Astrocyte (in vitro differentiated cells and primary cell): ENCODE measurements around the gene TNMD.

Source experiments
- EZH2 ChIP-seq: IDR thresholded peaks from 2 replicates; pipeline ENCODE4 v1.6.1; 2012; ENCODE audit warnings: mild to moderate bottlenecking, low read length, inconsistent platforms; ENCODE audit not compliant: insufficient read depth
- TF ChIP-seq, protein P1 (sequence below): IDR thresholded peaks from 2 replicates; pipeline ENCODE4 v1.5.1; 2011; ENCODE audit warnings: low read depth, mild to moderate bottlenecking, inconsistent platforms, low read length, moderate library complexity; ENCODE audit not compliant: insufficient read depth

DNA sequence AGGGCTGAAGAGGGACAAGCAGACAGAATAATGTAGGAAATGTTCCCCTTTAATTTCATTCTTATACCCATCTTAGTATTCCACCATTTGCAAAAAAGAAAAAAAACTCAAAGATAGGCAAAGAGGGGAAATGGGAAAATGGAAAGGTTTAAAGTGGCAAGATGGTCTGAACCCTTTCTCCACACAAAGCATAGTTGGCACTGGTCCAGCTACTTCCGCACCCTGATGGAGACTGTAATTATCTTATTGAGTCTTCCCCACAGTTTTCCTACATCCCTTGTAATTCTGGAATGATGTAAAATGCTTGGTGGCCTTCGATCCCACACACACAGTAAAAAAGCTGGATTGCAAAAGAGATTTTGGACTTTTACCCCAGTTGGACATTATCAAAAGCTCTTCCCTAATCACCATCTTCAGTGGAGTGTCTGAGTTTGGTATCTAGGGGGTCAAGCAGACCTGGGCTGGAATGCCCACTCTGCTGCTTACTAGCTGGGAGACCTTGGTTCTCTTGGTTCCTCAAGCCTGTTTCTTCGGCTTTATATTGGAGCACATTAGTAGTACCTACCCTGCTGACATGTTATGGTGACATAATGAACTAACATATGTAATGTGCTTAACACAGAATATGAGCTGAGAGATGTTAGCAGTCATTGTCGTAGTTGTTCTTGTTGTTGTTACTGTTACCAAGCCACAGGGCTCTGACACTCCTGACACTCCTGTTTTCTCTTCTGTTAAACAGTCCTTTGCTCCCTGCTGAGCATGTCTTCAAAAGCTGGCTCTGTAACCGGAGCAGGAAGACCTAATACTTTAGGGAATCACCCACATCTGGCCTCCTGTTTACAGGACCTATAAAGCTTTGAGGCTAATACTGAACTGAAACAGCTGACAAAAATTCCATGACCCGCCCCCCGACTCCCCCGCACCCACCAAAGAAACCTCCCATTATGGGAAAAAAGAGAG lies 64.0 kb downstream of the TNMD start:
- TF ChIP-seq, protein P1, sequence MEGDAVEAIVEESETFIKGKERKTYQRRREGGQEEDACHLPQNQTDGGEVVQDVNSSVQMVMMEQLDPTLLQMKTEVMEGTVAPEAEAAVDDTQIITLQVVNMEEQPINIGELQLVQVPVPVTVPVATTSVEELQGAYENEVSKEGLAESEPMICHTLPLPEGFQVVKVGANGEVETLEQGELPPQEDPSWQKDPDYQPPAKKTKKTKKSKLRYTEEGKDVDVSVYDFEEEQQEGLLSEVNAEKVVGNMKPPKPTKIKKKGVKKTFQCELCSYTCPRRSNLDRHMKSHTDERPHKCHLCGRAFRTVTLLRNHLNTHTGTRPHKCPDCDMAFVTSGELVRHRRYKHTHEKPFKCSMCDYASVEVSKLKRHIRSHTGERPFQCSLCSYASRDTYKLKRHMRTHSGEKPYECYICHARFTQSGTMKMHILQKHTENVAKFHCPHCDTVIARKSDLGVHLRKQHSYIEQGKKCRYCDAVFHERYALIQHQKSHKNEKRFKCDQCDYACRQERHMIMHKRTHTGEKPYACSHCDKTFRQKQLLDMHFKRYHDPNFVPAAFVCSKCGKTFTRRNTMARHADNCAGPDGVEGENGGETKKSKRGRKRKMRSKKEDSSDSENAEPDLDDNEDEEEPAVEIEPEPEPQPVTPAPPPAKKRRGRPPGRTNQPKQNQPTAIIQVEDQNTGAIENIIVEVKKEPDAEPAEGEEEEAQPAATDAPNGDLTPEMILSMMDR = no peak
- TF ChIP-seq EZH2 = no peak
